Neural progenitor cell (in vitro differentiated cells): ENCODE data around the gene PTPRB. TPM values are rescaled to one million over a fixed set of nuclear protein-coding genes. Genes with fewer than 3 reads are reported as not detected.

ENCODE experiments used
- DNase-seq: peaks from one replicate; pipeline ENCODE4 v3.0.0-alpha.2; 2016; ENCODE audit warnings: low spot score
- H2AFZ ChIP-seq: fragments of 200-600 bp; sonication (generic); replicated peaks from 2 replicates; pipeline ENCODE4 v1.6.1; 2016; ENCODE audit warnings: antibody characterized with exemption
- H3F3A ChIP-seq: fragments of 200-600 bp; sonication (generic); 2 replicates; pipeline ENCODE4 v1.6.1; 2016; ENCODE audit warnings: antibody characterized with exemption, low read depth
- H3K27ac ChIP-seq: fragments of 200-600 bp; sonication (generic); 2 replicates; pipeline ENCODE4 v1.5.1; 2016; ENCODE audit warnings: mild to moderate bottlenecking
- H3K27me3 ChIP-seq: fragments of 200-600 bp; sonication (generic); 2 replicates; pipeline ENCODE4 v1.6.1; 2016; ENCODE audit warnings: mild to moderate bottlenecking, moderate library complexity
- H3K36me3 ChIP-seq: fragments of 200-600 bp; sonication (generic); 2 replicates; pipeline ENCODE4 v1.5.1; 2016
- H3K4me1 ChIP-seq: fragments of 200-600 bp; sonication (generic); 2 replicates; pipeline ENCODE4 v1.6.1; 2016; ENCODE audit warnings: mixed run types
- H3K4me2 ChIP-seq: fragments of 200-600 bp; sonication (generic); 2 replicates; pipeline ENCODE4 v1.6.1; 2016
- H3K4me3 ChIP-seq: fragments of 200-600 bp; sonication (generic); 2 replicates; pipeline ENCODE4 v1.5.1; 2016
- H3K79me2 ChIP-seq: fragments of 200-600 bp; sonication (generic); 2 replicates; pipeline ENCODE4 v1.6.1; 2016; ENCODE audit warnings: low read depth
- H3K9ac ChIP-seq: fragments of 200-600 bp; sonication (generic); 2 replicates; pipeline ENCODE4 v1.6.1; 2016
- H3K9me3 ChIP-seq: fragments of 200-600 bp; sonication (generic); 2 replicates; pipeline ENCODE4 v1.5.1; 2016; ENCODE audit warnings: low read depth
- H4K20me1 ChIP-seq: fragments of 200-600 bp; sonication (generic); 2 replicates; pipeline ENCODE4 v1.6.1; 2016; ENCODE audit warnings: low read depth
- H3K27ac Mint-ChIP-seq: 3 replicates; pipeline ENCODE4 v1.8.0; 2021; ENCODE audit warnings: mixed read lengths
- H3K27me3 Mint-ChIP-seq: 2 replicates; pipeline ENCODE4 v1.8.0; 2022; ENCODE audit warnings: low read depth, mild to moderate bottlenecking, inconsistent platforms, moderate library complexity, mixed read lengths; ENCODE audit not compliant: insufficient read depth
- H3K36me3 Mint-ChIP-seq: 3 replicates; pipeline ENCODE4 v1.8.0; 2021; ENCODE audit warnings: mixed read lengths
- H3K4me1 Mint-ChIP-seq: 3 replicates; pipeline ENCODE4 v1.8.0; 2021; ENCODE audit warnings: mixed read lengths
- H3K4me3 Mint-ChIP-seq: 3 replicates; pipeline ENCODE4 v1.8.0; 2021; ENCODE audit warnings: mild to moderate bottlenecking, moderate library complexity, mixed read lengths
- H3K9me3 Mint-ChIP-seq: 3 replicates; pipeline ENCODE4 v1.8.0; 2020; ENCODE audit warnings: mixed read lengths
- EZH2 ChIP-seq: fragments of 200-600 bp; sonication (generic); IDR thresholded peaks from 2 replicates; pipeline ENCODE4 v1.6.1; 2017; ENCODE audit warnings: antibody characterized with exemption, mild to moderate bottlenecking, moderate library complexity
- EZH2phosphoT487 ChIP-seq: fragments of 200-600 bp; sonication (generic); IDR thresholded peaks from 2 replicates; pipeline ENCODE4 v1.6.1; 2017; ENCODE audit warnings: antibody characterized with exemption
- total RNA-seq: library from RNA; depleted of rRNA; stranded (reverse); fragments of >200 nt; gene quantifications from 2 replicates; pipeline ENCODE4 v1.2.3, GENCODE V29; 2015; ENCODE audit warnings: low replicate concordance
- TF ChIP-seq, protein P1 (sequence below): fragments of 200-600 bp; sonication (generic); IDR thresholded peaks from 2 replicates; pipeline ENCODE4 v1.5.1; 2017; ENCODE audit warnings: antibody characterized with exemption, mild to moderate bottlenecking

PTPRB gene
- total RNA-seq, 1 donor from 2014 or later: not detected

DNA sequence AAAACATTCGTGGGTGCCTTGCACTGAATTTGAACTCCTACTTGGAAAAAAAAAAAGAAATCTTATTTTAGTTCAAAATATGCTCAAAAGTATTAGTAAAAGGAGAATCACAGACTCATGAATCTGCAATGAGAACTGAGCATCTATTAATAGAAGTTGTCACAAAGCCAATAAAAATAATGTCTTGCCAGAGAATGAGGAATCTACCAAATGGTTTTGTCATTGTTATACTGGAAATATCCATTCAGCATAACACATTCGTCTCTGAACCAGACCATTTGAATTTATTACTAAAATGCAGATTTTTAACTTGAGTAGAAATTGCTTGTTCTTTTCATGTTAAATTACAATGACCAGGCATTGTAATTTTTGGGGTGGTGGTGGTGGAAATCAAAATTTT lies 11.6 kb upstream of the PTPRB start:
- no peak overlapping the region for H3K4me3 Mint-ChIP-seq
- TF ChIP-seq EZH2 (no peak), EZH2phosphoT487 (no peak)
- TF ChIP-seq, protein P1, sequence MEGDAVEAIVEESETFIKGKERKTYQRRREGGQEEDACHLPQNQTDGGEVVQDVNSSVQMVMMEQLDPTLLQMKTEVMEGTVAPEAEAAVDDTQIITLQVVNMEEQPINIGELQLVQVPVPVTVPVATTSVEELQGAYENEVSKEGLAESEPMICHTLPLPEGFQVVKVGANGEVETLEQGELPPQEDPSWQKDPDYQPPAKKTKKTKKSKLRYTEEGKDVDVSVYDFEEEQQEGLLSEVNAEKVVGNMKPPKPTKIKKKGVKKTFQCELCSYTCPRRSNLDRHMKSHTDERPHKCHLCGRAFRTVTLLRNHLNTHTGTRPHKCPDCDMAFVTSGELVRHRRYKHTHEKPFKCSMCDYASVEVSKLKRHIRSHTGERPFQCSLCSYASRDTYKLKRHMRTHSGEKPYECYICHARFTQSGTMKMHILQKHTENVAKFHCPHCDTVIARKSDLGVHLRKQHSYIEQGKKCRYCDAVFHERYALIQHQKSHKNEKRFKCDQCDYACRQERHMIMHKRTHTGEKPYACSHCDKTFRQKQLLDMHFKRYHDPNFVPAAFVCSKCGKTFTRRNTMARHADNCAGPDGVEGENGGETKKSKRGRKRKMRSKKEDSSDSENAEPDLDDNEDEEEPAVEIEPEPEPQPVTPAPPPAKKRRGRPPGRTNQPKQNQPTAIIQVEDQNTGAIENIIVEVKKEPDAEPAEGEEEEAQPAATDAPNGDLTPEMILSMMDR: no peak
- no peaks in the 10 kb centered on the region for H3K9me3 Mint-ChIP-seq
- Histone ChIP-seq H3K36me3 (no peaks in the 10 kb centered on the region), H3K79me2 (no peaks in the 10 kb centered on the region), H3K9ac (no peak overlapping the region), H2AFZ (no peak overlapping the region), H3F3A (no peaks in the 10 kb centered on the region), H3K4me3 (no peak overlapping the region), H3K27me3 (no peaks in the 10 kb centered on the region), H4K20me1 (no peaks in the 10 kb centered on the region), H3K27ac (no peak overlapping the region), H3K4me1 (peaks cover 9% of the 10 kb centered on the region), H3K9me3 (no peaks in the 10 kb centered on the region), H3K4me2 (no peak overlapping the region)
- no peaks in the 10 kb centered on the region for H3K36me3 Mint-ChIP-seq
- H3K4me1 Mint-ChIP-seq: peaks cover 18% of the 10 kb centered on the region
- H3K27ac Mint-ChIP-seq: no peak overlapping the region
- H3K27me3 Mint-ChIP-seq: no peaks in the 10 kb centered on the region
- no peak for DNase-seq

DNA sequence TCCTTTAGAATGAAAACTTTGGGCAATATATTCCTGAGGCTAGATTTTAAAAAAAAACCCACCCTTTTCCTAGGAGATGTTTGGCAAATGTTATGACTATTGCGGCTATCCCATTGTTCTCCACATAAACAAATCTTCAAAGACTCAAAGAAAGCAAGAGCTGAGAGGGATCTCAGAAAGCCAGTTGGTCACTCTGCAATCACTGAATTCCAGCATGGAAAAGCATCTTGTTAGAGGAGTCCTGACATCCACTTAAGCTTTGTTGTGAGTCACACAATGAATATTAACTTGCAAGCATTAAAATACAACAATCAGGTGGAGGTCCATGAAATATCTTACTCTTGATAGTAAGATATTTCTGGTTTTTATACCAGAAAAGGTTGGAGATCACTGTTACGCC lies 11.0 kb upstream of the PTPRB start:
- TF ChIP-seq EZH2phosphoT487 (no peak), EZH2 (no peak)
- TF ChIP-seq, protein P1: no peak
- Histone ChIP-seq H3K9me3 (no peaks in the 10 kb centered on the region), H3K27ac (no peak overlapping the region), H3K36me3 (no peaks in the 10 kb centered on the region), H3F3A (no peaks in the 10 kb centered on the region), H3K27me3 (no peaks in the 10 kb centered on the region), H3K79me2 (no peaks in the 10 kb centered on the region), H3K4me1 (peaks cover 9% of the 10 kb centered on the region), H3K9ac (no peak overlapping the region), H4K20me1 (no peaks in the 10 kb centered on the region), H3K4me2 (no peak overlapping the region), H2AFZ (no peak overlapping the region), H3K4me3 (no peak overlapping the region)
- Mint-ChIP-seq H3K9me3 (no peaks in the 10 kb centered on the region), H3K4me3 (no peak overlapping the region), H3K36me3 (no peaks in the 10 kb centered on the region), H3K4me1 (peaks cover 18% of the 10 kb centered on the region), H3K27me3 (no peaks in the 10 kb centered on the region), H3K27ac (no peak overlapping the region)
- DNase-seq: no peak

DNA sequence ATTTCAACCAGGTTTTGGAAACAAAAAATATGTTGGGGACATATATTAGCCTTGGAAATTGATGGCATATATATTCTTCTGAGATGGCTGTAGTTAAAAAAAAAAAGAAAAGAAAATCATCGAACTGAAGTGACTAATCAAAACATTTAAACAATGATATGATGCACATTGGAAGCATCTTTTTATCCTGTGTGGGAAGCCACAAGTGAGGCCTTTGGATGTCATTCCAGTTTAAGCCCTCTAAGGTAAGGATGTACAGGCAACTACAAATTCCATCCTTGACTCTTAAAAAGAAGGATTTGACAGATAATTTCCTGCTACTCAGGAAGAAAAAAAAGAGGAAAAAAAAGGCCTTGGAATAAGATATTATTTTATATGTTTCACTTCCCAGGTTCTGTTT lies 9.6 kb upstream of the PTPRB start:
- no peaks in the 10 kb centered on the region for H3K36me3 ChIP-seq
- no peak overlapping the region for H3K4me2 ChIP-seq
- H3K79me2 ChIP-seq: no peaks in the 10 kb centered on the region
- no peaks in the 10 kb centered on the region for H3K9me3 ChIP-seq
- H3K27ac Mint-ChIP-seq: no peak overlapping the region
- peaks cover 9% of the 10 kb centered on the region for H3K4me1 ChIP-seq
- no peak overlapping the region for H3K9ac ChIP-seq
- no peaks in the 10 kb centered on the region for H3F3A ChIP-seq
- no peak overlapping the region for H3K27ac ChIP-seq
- TF ChIP-seq EZH2 (no peak), EZH2phosphoT487 (no peak)
- TF ChIP-seq, protein P1: no peak
- no peaks in the 10 kb centered on the region for H3K27me3 Mint-ChIP-seq
- H3K4me3 ChIP-seq: no peak overlapping the region
- DNase-seq: no peak
- no peaks in the 10 kb centered on the region for H3K36me3 Mint-ChIP-seq
- H3K27me3 ChIP-seq: no peaks in the 10 kb centered on the region
- H3K9me3 Mint-ChIP-seq: no peaks in the 10 kb centered on the region
- H3K4me3 Mint-ChIP-seq: no peak overlapping the region
- H3K4me1 Mint-ChIP-seq: peaks cover 18% of the 10 kb centered on the region
- no peaks in the 10 kb centered on the region for H4K20me1 ChIP-seq
- H2AFZ ChIP-seq: no peak overlapping the region
